HUES6 (cell line): ENCODE results near the gene PARD3B.

Source experiments
- H3K27ac ChIP-seq: 2 replicates; pipeline ENCODE4 v1.7.0; 2013; ENCODE audit warnings: low read depth, mild to moderate bottlenecking, low read length, inconsistent platforms
- H3K27me3 ChIP-seq: 2 replicates; pipeline ENCODE4 v1.6.1; 2013; ENCODE audit warnings: low read length; ENCODE audit not compliant: control insufficient read depth, insufficient read depth
- H3K36me3 ChIP-seq: 2 replicates; pipeline ENCODE4 v1.6.1; 2013; ENCODE audit warnings: low read length; ENCODE audit not compliant: control insufficient read depth, insufficient read depth
- H3K4me1 ChIP-seq: 2 replicates; pipeline ENCODE4 v1.6.1; 2013; ENCODE audit warnings: low read length; ENCODE audit not compliant: control insufficient read depth, insufficient read depth
- H3K4me3 ChIP-seq: 2 replicates; pipeline ENCODE4 v1.5.1; 2013; ENCODE audit warnings: low read depth, low read length
- H3K9ac ChIP-seq: one replicate; pipeline ENCODE4 v1.6.1; 2013; ENCODE audit warnings: mild to moderate bottlenecking, low read length
- H3K9me3 ChIP-seq: 2 replicates; pipeline ENCODE4 v1.6.1; 2013; ENCODE audit warnings: low read depth, low read length; ENCODE audit not compliant: control insufficient read depth, insufficient read depth

Gene PARD3B

GRCh38 chr2:205161156-205161839 is 616.0 kb downstream of the PARD3B start:
- H3K9ac ChIP-seq, result no peak overlapping the region
- no peaks in the 10 kb centered on the region for H3K27me3 ChIP-seq
- no peak overlapping the region for H3K4me3 ChIP-seq
- no peak overlapping the region for H3K27ac ChIP-seq
- no peaks in the 10 kb centered on the region for H3K9me3 ChIP-seq
- no peaks in the 10 kb centered on the region for H3K36me3 ChIP-seq
- no peaks in the 10 kb centered on the region for H3K4me1 ChIP-seq

- no peak overlapping the region for H3K4me3 ChIP-seq
- no peak overlapping the region for H3K27ac ChIP-seq
- H3K9ac ChIP-seq, result no peak overlapping the region
- no peaks in the 10 kb centered on the region for H3K27me3 ChIP-seq
- no peaks in the 10 kb centered on the region for H3K9me3 ChIP-seq
- no peaks in the 10 kb centered on the region for H3K4me1 ChIP-seq
- no peaks in the 10 kb centered on the region for H3K36me3 ChIP-seq
Measured at GRCh38 chr2:205166745-205167144, 621.5 kb downstream of the PARD3B start.

- Histone ChIP-seq H3K4me3 (no peak overlapping the region), H3K27me3 (no peaks in the 10 kb centered on the region), H3K9me3 (no peaks in the 10 kb centered on the region), H3K36me3 (no peaks in the 10 kb centered on the region), H3K9ac (no peak overlapping the region), H3K27ac (no peak overlapping the region), H3K4me1 (no peaks in the 10 kb centered on the region)
Measured at GRCh38 chr2:205169012-205169411, 623.7 kb downstream of the PARD3B start.

DNA sequence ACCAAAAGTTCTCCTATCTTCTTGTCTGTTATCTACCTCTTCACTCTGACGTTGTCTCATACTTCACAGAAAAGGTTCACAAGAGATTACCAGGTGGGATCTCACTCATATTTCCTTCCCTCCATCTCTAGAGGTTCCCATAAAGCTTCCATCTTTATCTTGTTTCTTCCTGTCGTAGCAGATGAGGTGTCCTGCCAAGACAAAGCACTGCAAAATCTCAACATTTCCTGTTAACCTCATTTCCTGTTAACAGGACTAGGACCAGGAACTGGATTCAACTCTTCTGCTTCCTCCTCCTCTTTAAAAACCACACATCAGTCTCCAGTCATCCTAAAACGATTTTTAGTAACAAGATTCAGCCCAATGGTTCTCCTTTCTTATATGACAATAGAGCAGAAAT is 624.2 kb downstream of the PARD3B start:
- Histone ChIP-seq H3K36me3 (no peaks in the 10 kb centered on the region), H3K4me1 (no peaks in the 10 kb centered on the region), H3K9ac (no peak overlapping the region), H3K27ac (no peak overlapping the region), H3K9me3 (no peaks in the 10 kb centered on the region), H3K27me3 (no peaks in the 10 kb centered on the region), H3K4me3 (no peak overlapping the region)

DNA sequence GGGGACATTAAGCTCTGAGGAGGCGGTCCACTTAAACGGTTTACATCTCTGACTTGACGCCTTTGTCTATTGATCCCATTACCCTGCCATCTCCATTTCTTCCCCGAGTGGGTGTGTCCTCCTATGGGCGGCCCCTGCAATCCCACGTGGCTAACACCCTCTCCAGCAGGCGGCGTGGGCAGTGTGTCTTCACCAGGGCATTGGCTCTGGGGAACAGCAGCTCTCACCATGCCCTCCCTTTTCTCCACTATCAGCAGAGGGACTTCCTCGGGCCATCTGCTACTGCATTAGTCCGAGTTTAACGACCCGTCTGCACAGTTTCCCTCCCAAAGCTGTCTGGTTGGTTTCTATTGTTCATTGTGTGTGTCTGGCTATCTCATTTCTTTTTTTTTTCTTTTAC is 625.1 kb downstream of the PARD3B start:
- H3K27me3 ChIP-seq, result no peaks in the 10 kb centered on the region
- H3K9ac ChIP-seq, result no peak overlapping the region
- H3K36me3 ChIP-seq, result no peaks in the 10 kb centered on the region
- H3K9me3 ChIP-seq, result no peaks in the 10 kb centered on the region
- no peak overlapping the region for H3K27ac ChIP-seq
- no peak overlapping the region for H3K4me3 ChIP-seq
- H3K4me1 ChIP-seq, result no peaks in the 10 kb centered on the region

- no peaks in the 10 kb centered on the region for H3K4me1 ChIP-seq
- no peak overlapping the region for H3K27ac ChIP-seq
- no peaks in the 10 kb centered on the region for H3K36me3 ChIP-seq
- no peaks in the 10 kb centered on the region for H3K9me3 ChIP-seq
- no peak overlapping the region for H3K9ac ChIP-seq
- no peak overlapping the region for H3K4me3 ChIP-seq
- no peaks in the 10 kb centered on the region for H3K27me3 ChIP-seq
Measured at GRCh38 chr2:205171261-205171940, 626.1 kb downstream of the PARD3B start.

- no peak overlapping the region for H3K27ac ChIP-seq
- no peaks in the 10 kb centered on the region for H3K9me3 ChIP-seq
- H3K9ac ChIP-seq, result no peak overlapping the region
- H3K4me3 ChIP-seq, result no peak overlapping the region
- no peaks in the 10 kb centered on the region for H3K36me3 ChIP-seq
- H3K4me1 ChIP-seq, result peaks cover 4% of the 10 kb centered on the region; the same call in 1 of the 2 replicates
- no peaks in the 10 kb centered on the region for H3K27me3 ChIP-seq
Measured at GRCh38 chr2:205175831-205176230, 630.6 kb downstream of the PARD3B start.

DNA sequence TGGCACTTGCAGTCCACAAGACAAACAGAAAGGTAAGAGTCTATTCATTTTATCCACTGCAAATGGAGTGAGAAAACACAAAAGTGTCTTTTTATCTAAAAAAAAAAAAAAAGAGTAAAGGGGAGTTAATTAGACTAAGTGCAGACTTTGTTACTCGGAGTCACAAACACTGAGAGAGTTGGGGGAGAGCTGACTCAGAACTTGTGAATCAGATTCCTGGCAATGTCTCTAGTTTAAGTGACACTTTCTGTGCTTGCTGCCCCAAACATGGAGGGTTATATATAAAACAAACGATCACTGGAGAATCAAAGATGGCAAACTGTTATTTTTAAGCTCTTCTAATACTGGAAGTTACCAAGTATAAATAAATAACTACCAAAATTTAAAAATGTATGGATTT is 631.3 kb downstream of the PARD3B start:
- Histone ChIP-seq H3K27ac (no peak overlapping the region), H3K36me3 (no peaks in the 10 kb centered on the region), H3K9ac (no peak overlapping the region), H3K4me1 (peaks cover 9% of the 10 kb centered on the region; the same call in 1 of the 2 replicates), H3K4me3 (no peak overlapping the region), H3K27me3 (no peaks in the 10 kb centered on the region), H3K9me3 (no peaks in the 10 kb centered on the region)

DNA sequence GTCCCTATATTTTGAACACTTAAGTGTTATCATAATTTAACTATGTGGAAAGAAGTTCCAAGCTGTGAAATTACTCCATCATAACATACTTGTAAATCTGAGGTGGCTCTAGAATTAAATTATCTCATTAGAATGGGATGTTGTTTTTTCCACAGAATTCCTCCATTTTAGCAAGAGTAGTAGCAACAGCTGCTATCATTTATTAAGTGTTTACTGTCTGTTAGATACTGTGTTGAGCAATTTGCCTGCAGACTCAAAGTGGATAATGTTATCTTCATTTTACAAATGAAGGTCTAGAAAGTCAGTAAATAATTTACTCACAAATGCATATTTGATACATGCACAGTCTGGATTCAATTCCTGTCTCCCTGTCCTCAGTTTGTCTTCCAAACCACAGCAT is 632.3 kb downstream of the PARD3B start:
- H3K27ac ChIP-seq, result no peak overlapping the region

DNA sequence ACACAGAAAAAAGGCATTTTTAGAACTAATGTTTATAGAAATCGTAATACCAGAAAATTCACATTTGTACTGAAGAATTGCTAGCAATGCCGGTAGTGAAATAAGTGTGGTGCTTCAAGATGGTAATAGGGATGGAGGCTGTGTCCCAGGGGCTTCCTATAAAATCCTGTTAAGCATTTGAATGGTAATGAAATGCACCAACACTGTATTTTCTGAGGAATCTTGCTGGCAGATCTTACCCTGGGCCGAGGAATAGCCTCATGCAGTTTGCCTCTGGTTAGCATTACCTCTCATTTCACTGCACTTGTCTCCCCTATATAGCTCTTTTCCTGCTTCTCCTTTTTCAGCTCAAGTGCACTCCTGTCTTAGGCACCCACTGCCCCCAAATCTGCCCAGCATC is 635.5 kb downstream of the PARD3B start:
- no peak overlapping the region for H3K4me3 ChIP-seq
- H3K4me1 ChIP-seq, result peaks cover 13% of the 10 kb centered on the region; the same call in 1 of the 2 replicates
- H3K27ac ChIP-seq, result no peak overlapping the region
- H3K9me3 ChIP-seq, result no peaks in the 10 kb centered on the region
- H3K36me3 ChIP-seq, result no peaks in the 10 kb centered on the region
- H3K27me3 ChIP-seq, result no peaks in the 10 kb centered on the region
- no peak overlapping the region for H3K9ac ChIP-seq

More for the DNA sequence above, 632.3 kb downstream of the PARD3B start:
- Histone ChIP-seq H3K9ac (no peak overlapping the region), H3K4me3 (no peak overlapping the region), H3K4me1 (peaks cover 9% of the 10 kb centered on the region; the same call in 1 of the 2 replicates), H3K36me3 (no peaks in the 10 kb centered on the region), H3K27me3 (no peaks in the 10 kb centered on the region), H3K9me3 (no peaks in the 10 kb centered on the region)

- Histone ChIP-seq H3K27me3 (no peaks in the 10 kb centered on the region), H3K36me3 (no peaks in the 10 kb centered on the region), H3K9me3 (no peaks in the 10 kb centered on the region), H3K27ac (no peak overlapping the region), H3K9ac (no peak overlapping the region), H3K4me1 (0 out of 2 replicates have a peak, but pooled peaks cover 6% of the 10 kb centered on the region), H3K4me3 (no peak overlapping the region)
Measured at GRCh38 chr2:205187731-205188130, 642.5 kb downstream of the PARD3B start.
